Effector CD8-positive, alpha-beta T cell (primary cell): ENCODE data around the gene QPCT.

Source experiments
- DNase-seq: peaks from one replicate; lab custom pipeline; 2025; lab: John Stamatoyannopoulos, UW

The QPCT gene

DNA sequence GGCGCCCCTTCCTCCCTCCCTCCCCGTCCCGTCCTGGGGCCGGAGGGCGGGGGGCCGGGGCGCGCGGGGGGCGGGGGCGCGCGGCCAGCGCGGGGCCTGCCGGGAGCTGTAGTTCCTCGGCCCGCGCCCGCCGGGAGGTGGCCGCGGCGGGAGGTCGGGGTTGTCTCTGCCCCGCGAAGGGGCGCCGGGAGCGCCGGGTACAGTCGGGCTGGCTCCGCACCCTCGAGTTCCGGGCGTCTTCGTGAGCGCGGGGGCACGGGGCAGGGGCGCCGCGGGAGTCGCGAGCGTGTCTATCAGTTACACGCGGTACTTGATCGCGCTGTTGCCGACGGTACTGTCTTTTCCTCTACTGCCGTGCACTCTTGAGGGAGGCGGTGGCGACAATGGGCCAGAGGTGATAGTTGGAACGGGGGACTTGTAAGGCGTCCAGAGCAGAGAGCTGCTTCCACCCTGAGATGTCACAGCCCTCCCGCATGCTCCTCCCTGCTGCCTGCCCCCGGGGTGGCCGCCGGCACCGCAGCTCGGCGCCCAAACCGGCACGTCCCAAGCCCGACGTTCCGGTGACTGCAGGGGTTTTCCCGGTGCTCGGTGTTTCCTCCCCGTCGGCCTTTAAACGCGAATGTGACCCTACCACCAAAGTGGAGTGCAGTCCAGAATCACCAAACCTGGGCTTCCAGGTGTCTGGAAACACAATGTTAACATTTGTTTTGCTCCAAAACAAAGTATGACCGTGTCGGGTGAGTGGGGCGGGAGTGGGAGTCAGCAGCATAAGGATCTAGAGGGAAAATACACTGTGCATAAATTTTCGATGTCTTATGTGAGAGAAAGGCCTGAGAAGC, 19.4 kb upstream of the QPCT start, which contains the start of gene PRKD3:
Gene PRKD3 (minus strand): TSS at position 48 of the 839 bp plus-strand sequence. CDS start 8,309 bp downstream, outside the sequence.
- peak; percentile 53 for DNase-seq

DNA sequence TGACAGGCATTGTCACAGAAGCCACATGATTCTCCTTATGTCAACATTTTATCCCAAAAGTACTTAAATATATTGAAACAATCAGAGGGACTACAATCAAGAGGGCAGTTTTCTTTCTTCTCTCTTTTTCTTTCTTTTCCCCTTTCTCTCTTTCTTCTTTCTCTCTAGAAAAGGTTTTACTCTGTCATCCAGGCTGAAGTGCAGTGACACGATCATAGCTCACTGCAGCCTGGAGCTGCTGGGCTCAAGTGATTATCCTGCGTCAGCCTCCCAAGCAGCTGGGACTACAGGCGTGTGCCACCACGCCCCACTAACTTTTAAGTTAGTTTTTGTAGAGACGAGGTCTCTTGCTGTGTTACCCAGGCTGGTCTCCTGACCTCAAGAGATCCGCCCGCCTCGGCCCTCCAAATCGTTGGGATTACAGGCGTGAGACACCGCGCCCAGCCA, 18.8 kb upstream of the QPCT start:
- no peak for DNase-seq

DNA sequence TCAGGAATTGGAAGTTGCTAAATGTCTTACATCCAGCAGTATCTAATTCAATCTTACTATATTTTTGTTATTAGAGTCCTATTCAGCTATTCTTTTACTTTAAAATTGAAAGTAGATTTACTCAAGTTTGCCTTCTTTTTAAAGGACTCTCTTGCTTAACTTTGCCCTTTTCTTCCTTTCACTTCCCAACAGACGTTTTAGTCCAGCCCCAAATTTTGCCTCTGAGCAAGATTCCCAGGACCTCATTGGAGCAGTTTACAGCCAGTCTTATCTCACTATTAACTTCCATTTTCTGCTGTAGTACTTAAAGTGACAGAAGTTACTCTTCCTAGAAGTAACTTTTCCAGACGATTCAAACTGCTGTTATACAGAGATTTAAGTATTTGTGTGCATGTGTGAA, 18.1 kb upstream of the QPCT start:
- DNase-seq = no peak

GRCh38 chr2:37326866-37327634, 17.4 kb upstream of the QPCT start:
- no peak for DNase-seq

- DNase-seq = no peak
Observed at GRCh38 chr2:37330681-37331080, 13.7 kb upstream of the QPCT start.

DNA sequence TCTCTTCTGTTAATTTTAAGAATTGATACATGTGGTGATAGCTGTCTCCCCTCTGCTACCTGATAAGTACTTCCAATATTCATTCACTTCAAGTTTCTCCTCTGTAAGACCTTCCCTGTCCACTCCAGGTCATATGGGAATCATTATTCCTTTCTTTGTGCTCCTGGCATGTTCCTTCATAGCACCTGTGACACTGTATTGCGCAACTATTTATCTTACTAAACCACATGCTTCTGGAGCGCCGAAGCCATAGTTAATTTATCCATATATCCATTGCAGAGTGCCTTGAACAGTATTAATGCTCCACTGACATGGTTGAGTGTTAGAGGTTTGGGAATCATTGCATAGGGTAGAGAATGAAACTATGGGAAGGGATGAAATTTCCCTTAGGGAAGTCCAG, 11.9 kb upstream of the QPCT start:
- DNase-seq = no peak

DNA sequence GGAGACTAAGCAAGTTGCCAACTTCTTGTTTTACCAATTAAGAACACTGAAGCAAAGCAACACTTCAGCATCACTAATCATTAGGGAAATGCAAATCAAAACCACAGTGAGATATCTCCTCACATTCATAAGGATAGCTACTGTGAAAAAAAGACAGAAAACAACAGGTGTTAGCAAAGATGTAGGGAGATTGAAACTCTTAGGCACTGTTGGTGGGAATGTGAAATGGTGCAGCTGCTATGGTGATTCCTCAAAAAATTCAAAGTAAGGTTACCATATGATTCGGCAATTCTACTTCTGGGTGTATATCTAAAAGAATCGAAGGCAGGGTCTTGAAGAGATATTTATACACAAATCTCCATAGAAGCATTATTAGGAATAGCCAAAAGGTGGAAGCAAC, 11.2 kb upstream of the QPCT start:
- no peak for DNase-seq

- DNase-seq = no peak
Observed at GRCh38 chr2:37335604-37336003, 8.8 kb upstream of the QPCT start.

DNA sequence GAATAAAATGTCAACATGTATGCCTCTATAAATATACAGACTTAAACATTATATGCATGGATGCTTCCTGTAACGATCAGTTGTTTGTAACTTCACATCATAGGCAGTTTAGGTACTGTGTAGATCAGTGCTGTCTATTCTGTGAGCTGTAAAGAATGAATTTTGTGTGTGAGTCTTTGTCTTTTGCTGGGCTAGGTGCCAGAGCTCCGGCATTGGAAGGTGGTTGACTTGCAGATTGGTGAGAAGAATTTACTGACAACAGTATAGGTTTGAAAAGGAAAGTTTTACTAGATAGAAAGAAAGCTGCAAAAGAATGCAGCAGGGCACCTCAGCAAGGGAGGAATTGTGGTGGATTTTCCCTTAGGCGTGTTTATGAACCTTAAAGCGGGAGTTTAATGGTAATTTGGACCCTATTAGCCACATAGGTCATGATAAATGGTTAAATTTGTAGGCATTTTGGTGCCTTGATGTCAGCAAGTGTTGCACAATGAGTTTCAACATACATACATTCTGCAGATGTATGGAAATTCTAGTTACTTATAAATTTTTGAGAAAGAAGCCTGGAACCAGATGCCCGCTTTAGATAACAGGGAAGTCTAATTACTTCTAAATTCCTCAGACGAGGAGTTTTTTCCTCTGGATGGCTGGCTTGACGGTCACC, 6.7 kb upstream of the QPCT start:
- no peak for DNase-seq

DNA sequence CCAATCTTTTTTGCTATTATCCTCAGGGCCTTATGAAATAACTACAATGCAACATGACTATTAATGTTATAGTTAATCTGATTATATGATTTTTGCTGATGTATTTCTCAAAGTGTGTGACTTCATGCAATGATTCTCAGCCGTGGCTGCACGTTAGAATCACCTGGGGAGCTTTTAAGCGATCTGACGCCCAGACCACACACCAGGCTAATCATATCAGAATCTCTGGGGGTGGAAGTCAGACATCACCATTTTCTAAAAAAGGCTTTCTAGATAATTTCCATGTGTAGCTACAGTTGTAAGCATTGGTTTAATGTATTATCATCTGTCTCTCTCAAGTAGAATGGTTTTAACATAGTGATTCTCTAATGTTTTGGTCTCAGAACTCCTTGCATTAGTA, 5.5 kb upstream of the QPCT start:
- no peak for DNase-seq

DNA sequence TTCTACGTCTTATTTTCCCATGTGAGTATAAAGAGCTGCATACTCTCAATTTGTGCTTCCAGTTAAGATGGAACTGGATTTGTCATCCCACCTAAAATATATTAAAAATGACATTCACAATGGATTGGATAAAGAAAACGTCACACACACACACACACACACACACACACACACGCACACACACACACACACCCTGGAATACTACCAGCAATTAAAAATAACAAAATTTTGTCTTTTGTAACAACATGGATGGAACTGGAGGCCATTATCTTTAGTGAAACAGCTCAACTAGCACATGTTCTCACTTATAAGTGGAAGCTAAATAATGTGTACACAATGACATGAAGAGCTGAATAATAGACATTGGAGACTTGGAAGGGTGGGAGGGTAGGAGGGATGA, 3.8 kb upstream of the QPCT start:
- no peak for DNase-seq

DNA sequence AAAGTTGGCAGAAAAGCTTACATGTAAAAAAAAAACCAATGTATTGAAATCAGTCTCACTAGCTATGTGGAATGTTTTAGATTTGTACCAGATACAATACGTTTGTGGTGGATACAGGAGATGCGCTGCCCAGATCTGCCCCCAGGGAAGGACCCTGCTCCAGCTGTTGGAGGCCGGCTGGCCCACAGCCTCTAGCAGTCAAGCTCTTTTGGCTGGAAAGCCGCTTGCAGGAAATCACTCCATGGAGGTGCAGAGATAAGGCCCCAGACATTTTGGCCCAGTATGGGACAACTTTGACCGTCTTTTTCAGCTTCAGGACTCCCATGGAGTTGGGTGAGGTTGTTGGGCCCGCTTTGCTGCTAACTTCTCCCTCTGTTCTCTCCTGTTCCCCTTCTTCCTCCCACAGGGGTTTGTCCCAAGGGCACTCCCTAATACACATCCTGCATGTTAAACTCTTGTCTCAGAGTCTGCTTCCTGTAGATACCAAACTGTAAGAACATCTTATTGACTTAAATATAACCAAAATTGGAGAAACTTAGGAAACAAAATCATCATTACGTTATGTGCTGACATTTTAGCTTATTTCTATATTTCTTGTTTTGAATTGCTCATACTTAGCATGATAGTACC, 1.7 kb upstream of the QPCT start:
- no peak for DNase-seq

GRCh38 chr2:37343537-37344434, 644 bp upstream of the QPCT start:
- no peak for DNase-seq

- DNase-seq = no peak
Observed at GRCh38 chr2:37348155-37348554, 3.7 kb downstream of the QPCT start.

DNA sequence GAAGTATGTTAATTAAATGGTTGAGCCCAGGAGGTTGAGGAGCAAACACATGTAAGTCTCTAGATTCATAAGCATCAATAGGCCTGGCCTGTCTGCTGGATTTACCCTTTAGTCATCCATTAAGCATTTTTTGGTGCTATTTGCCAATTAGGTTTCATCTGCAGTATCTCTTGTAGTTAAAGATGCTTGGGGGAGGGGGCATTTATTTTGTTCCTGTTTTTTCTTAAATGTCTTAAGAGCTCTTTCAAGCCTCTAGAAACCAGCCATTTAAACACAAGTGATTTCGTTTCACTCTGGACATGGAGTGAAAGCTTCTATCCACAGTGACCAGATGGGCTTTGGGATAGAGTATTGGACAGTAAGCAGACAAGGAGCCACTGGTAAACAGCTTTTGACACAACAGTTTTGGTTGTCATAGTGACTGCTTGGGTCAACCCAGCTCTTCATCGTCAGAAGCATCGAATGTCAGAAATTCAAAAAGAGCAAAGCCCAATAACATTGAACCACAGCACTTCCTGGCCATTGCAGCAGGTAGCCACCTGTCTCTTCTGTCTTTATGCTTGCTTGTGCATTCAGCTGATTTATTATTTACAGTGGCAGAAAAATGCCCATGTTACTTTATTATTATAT, 4.9 kb downstream of the QPCT start:
- DNase-seq = no peak

DNA sequence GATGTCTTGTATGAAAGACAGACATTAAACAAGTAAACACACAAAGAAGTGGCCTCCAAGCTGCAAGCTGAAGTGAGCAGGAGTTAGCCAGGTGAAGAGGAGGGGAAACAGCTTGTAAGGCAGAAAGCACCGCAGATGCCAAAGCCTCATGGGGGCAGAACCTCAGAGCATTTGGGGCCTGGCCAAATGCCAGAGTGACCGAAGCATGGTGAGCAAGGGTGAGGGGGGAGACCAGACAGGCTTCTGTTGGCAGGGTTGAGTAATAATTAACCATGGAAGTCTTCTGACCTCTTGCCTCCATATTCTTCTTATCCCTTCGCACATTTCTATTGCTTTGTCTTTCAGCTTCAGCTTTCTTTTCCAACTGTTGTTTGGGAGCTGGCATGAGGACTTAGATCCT, 5.6 kb downstream of the QPCT start:
- DNase-seq = no peak

- DNase-seq = no peak
Observed at GRCh38 chr2:37354531-37354930, 10.1 kb downstream of the QPCT start.

GRCh38 chr2:37355735-37356134, 11.3 kb downstream of the QPCT start:
- DNase-seq = no peak

DNA sequence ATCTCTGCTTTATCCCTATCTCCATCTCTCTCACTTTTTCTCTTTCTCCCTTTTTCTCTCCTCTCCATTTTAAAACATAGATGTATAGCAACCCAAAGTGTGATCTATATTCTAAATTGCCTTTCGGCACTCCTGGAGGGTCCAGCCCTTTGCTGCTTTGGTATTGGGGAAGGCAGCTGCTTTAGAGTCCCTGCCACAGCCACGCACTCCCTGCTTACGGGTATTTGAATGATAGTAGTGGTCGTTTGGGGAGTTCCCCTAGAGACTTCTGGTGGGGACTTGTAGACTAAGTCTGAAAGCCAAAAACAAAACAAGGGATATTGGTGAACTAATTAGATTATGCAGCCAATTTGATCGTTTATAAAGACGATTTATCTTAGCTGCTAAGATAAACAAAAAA, 11.9 kb downstream of the QPCT start:
- DNase-seq = no peak

- no peak for DNase-seq
Observed at GRCh38 chr2:37357069-37357468, 12.6 kb downstream of the QPCT start.

DNA sequence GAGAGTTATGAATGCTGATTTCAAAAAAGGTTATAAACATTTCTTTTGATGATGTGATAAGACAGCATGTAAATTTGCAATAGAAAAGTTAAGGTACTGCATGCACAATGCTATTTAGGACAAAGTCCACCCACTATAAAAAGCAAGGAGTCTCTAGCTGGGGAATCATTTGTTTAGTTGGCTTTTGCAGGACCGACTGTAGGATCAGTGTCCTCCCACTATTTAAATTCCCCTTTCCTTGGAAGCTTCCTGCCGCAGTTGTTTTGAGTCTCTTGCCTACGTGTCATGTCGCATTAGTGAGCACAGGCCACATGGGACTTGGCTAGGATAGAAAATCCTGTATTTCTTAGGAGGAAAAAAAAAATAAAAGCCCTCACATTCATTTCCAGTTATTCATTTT, 13.1 kb downstream of the QPCT start:
- DNase-seq = no peak
